Measurements from ENCODE around the gene PRR7. TPM values are rescaled to one million over a fixed set of nuclear protein-coding genes. Genes with fewer than 3 reads are reported as not detected.

PRR7 gene
- total and polyA plus RNA-seq, 2 experiments from 2014 or later: 7.6 to 9.7 TPM

GRCh38 chr5:177479774-177480173, 33.2 kb downstream of the PRR7 start:
- Mint-ChIP-seq H3K27me3 (ENCODE audit: insufficient read depth, low read depth, poor library complexity) (peaks cover 18% of the 10 kb centered on the region), H3K4me1 (peaks cover 28% of the 10 kb centered on the region), H3K36me3 (ENCODE audit: low read depth) (peaks cover 33% of the 10 kb centered on the region), H3K27ac (no peak overlapping the region; the same call in 1 of the 2 replicates), H3K4me3 (no peak overlapping the region; the same call in 2 of the 3 replicates), H3K9me3 (no peaks in the 10 kb centered on the region)
- no peak overlapping the region for H3K4me3 ChIP-seq
- no peak overlapping the region for H3K27ac ChIP-seq (ENCODE audit: low read depth)
- no peak overlapping the region for H3K4me2 ChIP-seq
- TF ChIP-seq EZH2phosphoT487 (IDR thresholded peaks at IDR 0.05; ENCODE audit: unreplicated experiment): no peak
- TF ChIP-seq CTCF (conservative IDR thresholded peaks at IDR 0.05; ENCODE audit: low read depth in 2 of 2): no peak
- no peak for TF ChIP-seq ZNF114 (CRISPR knock-in tag; IDR thresholded peaks at IDR 0.05)
- no peak for TF ChIP-seq NANOG (IDR thresholded peaks at IDR 0.05; ENCODE audit: borderline replicate concordance)
- TF ChIP-seq STAT1 (IDR thresholded peaks at IDR 0.05; ENCODE audit: unreplicated experiment): no peak
- TF ChIP-seq CREB1 (CRISPR knock-in tag; IDR thresholded peaks at IDR 0.05; ENCODE audit: low read depth): no peak
- no peak for TF ChIP-seq POLR2AphosphoS5 (IDR thresholded peaks at IDR 0.05; ENCODE audit: low read depth)
- TF ChIP-seq EZH2 (IDR thresholded peaks at IDR 0.05; ENCODE audit: low read depth, unreplicated experiment): no peak
- TF ChIP-seq ZNF331 (CRISPR knock-in tag; IDR thresholded peaks at IDR 0.05; ENCODE audit: low read depth): no peak
- TF ChIP-seq ETS1 (IDR thresholded peaks at IDR 0.05): no peak
- H3K4me1 ChIP-seq (ENCODE audit: insufficient read depth): peaks cover 11% of the 10 kb centered on the region; the same call in 1 of the 2 replicates
- H4K20me1 ChIP-seq (replicated peaks; ENCODE audit: insufficient read depth): no peaks in the 10 kb centered on the region; the same call in 1 of the 2 replicates
- peaks cover 10% of the 10 kb centered on the region; the same call in 1 of the 2 replicates for H3F3A ChIP-seq (replicated peaks; ENCODE audit: low read depth)
- no peaks in the 10 kb centered on the region for H3K27me3 ChIP-seq (ENCODE audit: insufficient read depth)
- H3K36me3 ChIP-seq (ENCODE audit: insufficient read depth): no peaks in the 10 kb centered on the region
- H2AFZ ChIP-seq: no peak overlapping the region
- no peak for DNase-seq (ENCODE audit: low spot score)
- no peak for ATAC-seq
- no peaks in the 10 kb centered on the region for H3K79me2 ChIP-seq (replicated peaks; ENCODE audit: insufficient read depth)
- no peaks in the 10 kb centered on the region for H3K9me2 ChIP-seq (ENCODE audit: insufficient read depth)

GRCh38 chr5:177482359-177482795, 35.8 kb downstream of the PRR7 start:
- no peaks in the 10 kb centered on the region for H3K9me2 ChIP-seq (ENCODE audit: insufficient read depth)
- H3F3A ChIP-seq (replicated peaks; ENCODE audit: low read depth): 0 out of 2 replicates have a peak, but pooled peaks cover 8% of the 10 kb centered on the region
- Mint-ChIP-seq H3K27me3 (ENCODE audit: insufficient read depth, low read depth, poor library complexity) (peaks cover 22% of the 10 kb centered on the region), H3K27ac (no peak overlapping the region), H3K4me3 (no peak overlapping the region), H3K4me1 (peaks cover 10% of the 10 kb centered on the region), H3K9me3 (no peaks in the 10 kb centered on the region), H3K36me3 (ENCODE audit: low read depth) (peaks cover 55% of the 10 kb centered on the region)
- no peak overlapping the region for H3K4me3 ChIP-seq
- H3K36me3 ChIP-seq (ENCODE audit: insufficient read depth): peaks cover 6% of the 10 kb centered on the region; the same call in 1 of the 2 replicates
- H4K20me1 ChIP-seq (replicated peaks; ENCODE audit: insufficient read depth): no peaks in the 10 kb centered on the region; the same call in 1 of the 2 replicates
- no peaks in the 10 kb centered on the region for H3K4me1 ChIP-seq (ENCODE audit: insufficient read depth)
- no peak overlapping the region for H2AFZ ChIP-seq
- no peak for DNase-seq (ENCODE audit: low spot score)
- no peaks in the 10 kb centered on the region for H3K27me3 ChIP-seq (ENCODE audit: insufficient read depth)
- no peak overlapping the region for H3K4me2 ChIP-seq
- no peak overlapping the region for H3K27ac ChIP-seq (ENCODE audit: low read depth)
- ATAC-seq: no peak
- no peaks in the 10 kb centered on the region for H3K79me2 ChIP-seq (replicated peaks; ENCODE audit: insufficient read depth)
- TF ChIP-seq ZNF114 (CRISPR knock-in tag; IDR thresholded peaks at IDR 0.05) (no peak), EZH2 (IDR thresholded peaks at IDR 0.05; ENCODE audit: low read depth, unreplicated experiment) (no peak), EZH2phosphoT487 (IDR thresholded peaks at IDR 0.05; ENCODE audit: unreplicated experiment) (no peak), CTCF (conservative IDR thresholded peaks at IDR 0.05; ENCODE audit: low read depth in 2 of 2) (no peak), STAT1 (IDR thresholded peaks at IDR 0.05; ENCODE audit: unreplicated experiment) (no peak)

Measured in GM23338 (cell line).